GM12873 (cell line): ENCODE measurements around the gene DHRSX.

ENCODE experiments used
- CTCF ChIP-seq: IDR thresholded peaks from 2 replicates; pipeline ENCODE4 v1.5.1; 2012; ENCODE audit warnings: low read depth, mild to moderate bottlenecking, moderate library complexity, low read length, control low read depth; ENCODE audit not compliant: insufficient read depth; ENCODE audit errors: missing control alignments

The DHRSX gene

GRCh38 chrX:2500803-2501558 is at the start of gene DHRSX, which contains the start of gene ZBED1:
Gene DHRSX, minus strand, starts transcription at chrX:2500976. Its CDS starts 51 bp downstream, at chrX:2500925.
Gene ZBED1, minus strand, starts transcription at chrX:2500976. Its CDS starts 10,257 bp downstream, at chrX:2490719.
- TF ChIP-seq CTCF = no peak

GRCh38 chrX:2549876-2550275 is 49.1 kb upstream of the DHRSX start:
- TF ChIP-seq CTCF = no peak

- no peak for TF ChIP-seq CTCF
Observed at GRCh38 chrX:2548711-2549423, 48.1 kb upstream of the DHRSX start.

GRCh38 chrX:2547736-2548135 is 47.0 kb upstream of the DHRSX start:
- TF ChIP-seq CTCF = no peak

GRCh38 chrX:2546496-2546895 is 45.7 kb upstream of the DHRSX start:
- no peak for TF ChIP-seq CTCF

- no peak for TF ChIP-seq CTCF
Observed at GRCh38 chrX:2545144-2545543, 44.4 kb upstream of the DHRSX start.

GRCh38 chrX:2542826-2543521 is 42.2 kb upstream of the DHRSX start:
- no peak for TF ChIP-seq CTCF
